ENCODE data around the gene CHPF.

DNA sequence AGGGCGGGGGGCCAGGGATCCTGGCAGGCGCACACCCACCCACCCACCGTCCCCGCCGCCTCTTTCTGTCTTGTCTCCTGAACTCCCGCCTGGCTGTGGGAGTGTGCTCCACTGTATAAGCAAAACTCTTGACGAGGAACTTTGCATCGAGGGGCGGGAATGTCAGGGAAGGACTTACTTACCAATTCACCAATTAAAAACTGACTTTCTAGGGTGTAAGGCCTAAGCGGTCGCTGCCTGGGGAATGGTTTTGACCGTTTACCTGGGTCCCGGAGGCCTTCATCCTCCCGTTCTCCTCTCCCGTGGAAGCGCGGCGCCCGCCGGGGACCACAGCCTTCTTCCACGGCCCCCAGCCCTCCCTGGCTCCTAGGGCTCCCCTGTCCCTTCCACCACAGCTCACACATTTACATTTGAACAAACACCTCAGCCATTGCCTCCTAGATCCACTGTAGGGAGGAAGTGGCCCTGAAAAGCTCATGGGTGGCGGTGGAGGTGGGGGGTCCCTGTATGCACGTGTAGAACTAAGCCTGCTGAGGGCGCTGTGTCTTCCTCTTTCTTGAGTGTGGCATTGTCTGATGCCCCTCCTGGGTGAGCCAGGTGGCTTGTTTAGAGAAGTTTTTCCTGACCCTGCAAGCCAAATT is 20.5 kb downstream of the CHPF start:
- TF ChIP-seq, protein P1, sequence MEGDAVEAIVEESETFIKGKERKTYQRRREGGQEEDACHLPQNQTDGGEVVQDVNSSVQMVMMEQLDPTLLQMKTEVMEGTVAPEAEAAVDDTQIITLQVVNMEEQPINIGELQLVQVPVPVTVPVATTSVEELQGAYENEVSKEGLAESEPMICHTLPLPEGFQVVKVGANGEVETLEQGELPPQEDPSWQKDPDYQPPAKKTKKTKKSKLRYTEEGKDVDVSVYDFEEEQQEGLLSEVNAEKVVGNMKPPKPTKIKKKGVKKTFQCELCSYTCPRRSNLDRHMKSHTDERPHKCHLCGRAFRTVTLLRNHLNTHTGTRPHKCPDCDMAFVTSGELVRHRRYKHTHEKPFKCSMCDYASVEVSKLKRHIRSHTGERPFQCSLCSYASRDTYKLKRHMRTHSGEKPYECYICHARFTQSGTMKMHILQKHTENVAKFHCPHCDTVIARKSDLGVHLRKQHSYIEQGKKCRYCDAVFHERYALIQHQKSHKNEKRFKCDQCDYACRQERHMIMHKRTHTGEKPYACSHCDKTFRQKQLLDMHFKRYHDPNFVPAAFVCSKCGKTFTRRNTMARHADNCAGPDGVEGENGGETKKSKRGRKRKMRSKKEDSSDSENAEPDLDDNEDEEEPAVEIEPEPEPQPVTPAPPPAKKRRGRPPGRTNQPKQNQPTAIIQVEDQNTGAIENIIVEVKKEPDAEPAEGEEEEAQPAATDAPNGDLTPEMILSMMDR (conservative IDR thresholded peaks at IDR 0.05 in 1 of 2, IDR thresholded peaks at IDR 0.05 in 1 of 2; ENCODE audit: low read depth in 1 of 2, low read length in 2 of 2): no peak
- TF ChIP-seq EZH2 (IDR thresholded peaks at IDR 0.05; ENCODE audit: low read length, missing control alignments): no peak
